Heart left ventricle (tissue), 16 donors: ENCODE data around the gene KIF26B. TPM values are rescaled to one million over a fixed set of nuclear protein-coding genes. Genes with fewer than 3 reads are reported as not detected.

Source experiments
- ATAC-seq, 4 donors: fragments of 200-7000 bp; cut with Tn5 transposase; one replicate each; pipeline ENCODE4 v1.9.1; 2020 to 2022; ENCODE audit warnings: moderate library complexity in 4 of 4, mild to moderate bottlenecking in 3 of 4, moderate number of reproducible peaks in 1 of 4
- DNase-seq, 5 donors: peaks; one replicate each; pipeline ENCODE4 v3.0.0-alpha.2; 2020
- H3K27ac ChIP-seq, 12 donors: fragments of 200-600 bp; sonication (generic) in 4 of 12; one replicate each; pipeline versions ENCODE4 v1.5.0 to v1.8.0; 2016 to 2022; ENCODE audit warnings: mild to moderate bottlenecking in 2 of 12
- H3K27me3 ChIP-seq, 9 donors: fragments of 200-600 bp; sonication (generic) in 2 of 9; one replicate each; pipeline versions ENCODE4 v1.5.1 to v1.8.0; 2016 to 2022; ENCODE audit warnings: mild to moderate bottlenecking in 3 of 9
- H3K36me3 ChIP-seq, 9 donors: fragments of 200-600 bp; sonication (generic) in 2 of 9; one replicate each; pipeline versions ENCODE4 v1.5.0 to v1.8.0; 2018 to 2022; ENCODE audit warnings: mild to moderate bottlenecking in 2 of 9
- H3K4me1 ChIP-seq, 12 donors: fragments of 200-600 bp; sonication (generic) in 4 of 12; one replicate each; pipeline versions ENCODE4 v1.5.0 to v1.8.0; 2016 to 2022; ENCODE audit warnings: mild to moderate bottlenecking in 3 of 12
- H3K4me3 ChIP-seq, 12 donors: fragments of 200-600 bp; sonication (generic) in 4 of 12; one replicate each; pipeline versions ENCODE4 v1.5.0 to v1.8.0; 2017 to 2022; ENCODE audit warnings: mild to moderate bottlenecking in 9 of 12, moderate library complexity in 4 of 12
- H3K9me3 ChIP-seq, 12 donors: fragments of 200-600 bp; sonication (generic) in 4 of 12; one replicate each; pipeline versions ENCODE4 v1.5.0 to v1.8.0; 2016 to 2022; ENCODE audit warnings: mild to moderate bottlenecking in 1 of 12
- POLR2A ChIP-seq, 2 donors: fragments of 450-650 bp; IDR thresholded peaks; one replicate each; pipeline ENCODE4 v1.6.1; 2017; ENCODE audit warnings: antibody characterized with exemption in 2 of 2, mild to moderate bottlenecking in 2 of 2, moderate library complexity in 2 of 2
- WGBS, 4 donors: extraction: QIAGEN DNeasy Blood & Tissue Kit in 2 of 4; methylation state at CpG; one replicate each; pipeline versions ENCODE4 v1.1.5 to v1.1.7; 2013 to 2018; 5-methylcytosine and 5-hydroxymethylcytosine counted together
- intact Hi-C, 10 donors: fragments of 100-400 bp; cut with DNase I; formaldehyde crosslinking; loops; one replicate each; pipeline versions ENCODE4 v1.11.1 to v1.14.2; 2022
- polyA plus RNA-seq, 2 donors: library from polyadenylated mRNA; stranded (reverse); fragments of 200-250 nt; gene quantifications; one replicate each; pipeline ENCODE4 v1.2.3, GENCODE V29; 2013
- total RNA-seq, 9 donors: library from RNA; depleted of rRNA in 2 of 9; stranded (reverse); fragments of >200 nt in 2 of 9; fragmentation: NEBNext Ultra II Directional in 3 of 9; extraction: Animal tissue kit (Norgen Biotek cat#: 25700) in 3 of 9; gene quantifications; one replicate each; pipeline versions ENCODE4 v1.1.0 to v1.2.4, GENCODE V29; 2016 to 2023
- TF ChIP-seq, protein P1 (sequence below), 12 donors: fragments of 200-600 bp; sonication (generic) in 4 of 12; IDR thresholded peaks; one replicate each; pipeline versions ENCODE4 v1.5.0 to v1.8.0; 2018 to 2022; ENCODE audit warnings: antibody characterized with exemption in 12 of 12, mild to moderate bottlenecking in 5 of 12
- donor health status: ischemic (EF 13 %, LVEDD 7.1; RV severe dilation, severe dysfunction).
- donor health status: healthy with polysubstance abuse.
- donor health status: DM: no; HTN: yes; CAD: no.
- donor health status: DM: no; HTN: no; CAD: no.
- donor health status: ischemic (EF 25% LVEDD 6.9; RV normal size, moderate dysfunction).
- donor health status: ischemic (EF 25% LVEDD 5.7; RV mildly dilated, moderate dysfunction).
- donor health status: healthy.
- donor health status: DM: yes; HTN: yes; CAD: no.
- donor health status: ischemic (EF 35%, LVEDD 5.7; RV mildly dilated, moderate dysfunction).
- donor health status: nonischemic (EF 11% LVEDD 7.7; RV severe dilation, severe dysfunction).
- donor health status: DM: yes; HTN: yes; CAD: no.
- donor health status: PGD.
- donor health status: ischemic (EF 29% LVEDD 5.4; RV normal size, mild dysfunction).
- donor health status: nonischemic (EF 23%, LVEDD 6.1; RV moderate dilation, normal function).

Gene KIF26B
- total and polyA plus RNA-seq, 11 donors: 1.2 to 7.0 (median 2.3) TPM

DNA sequence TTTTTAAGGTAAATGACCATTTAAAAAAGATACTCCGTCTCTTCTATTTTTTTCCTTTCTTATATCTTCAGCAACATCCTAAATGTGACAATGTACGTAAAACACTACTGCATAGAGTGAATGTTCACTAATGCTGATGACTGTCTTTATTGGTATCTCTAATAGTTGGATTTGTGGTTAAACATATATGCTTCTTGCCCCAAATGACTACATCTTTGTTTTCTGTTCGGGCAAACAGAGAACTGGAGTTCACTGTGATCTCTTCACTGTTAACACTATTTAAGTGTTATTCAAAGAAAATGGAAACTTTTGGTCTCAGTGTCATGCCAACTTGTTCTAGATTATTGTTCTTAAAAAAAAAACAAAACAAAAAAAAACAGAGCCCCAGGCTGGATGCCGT lies 109.4 kb downstream of the KIF26B start:
- TF ChIP-seq, protein P1, sequence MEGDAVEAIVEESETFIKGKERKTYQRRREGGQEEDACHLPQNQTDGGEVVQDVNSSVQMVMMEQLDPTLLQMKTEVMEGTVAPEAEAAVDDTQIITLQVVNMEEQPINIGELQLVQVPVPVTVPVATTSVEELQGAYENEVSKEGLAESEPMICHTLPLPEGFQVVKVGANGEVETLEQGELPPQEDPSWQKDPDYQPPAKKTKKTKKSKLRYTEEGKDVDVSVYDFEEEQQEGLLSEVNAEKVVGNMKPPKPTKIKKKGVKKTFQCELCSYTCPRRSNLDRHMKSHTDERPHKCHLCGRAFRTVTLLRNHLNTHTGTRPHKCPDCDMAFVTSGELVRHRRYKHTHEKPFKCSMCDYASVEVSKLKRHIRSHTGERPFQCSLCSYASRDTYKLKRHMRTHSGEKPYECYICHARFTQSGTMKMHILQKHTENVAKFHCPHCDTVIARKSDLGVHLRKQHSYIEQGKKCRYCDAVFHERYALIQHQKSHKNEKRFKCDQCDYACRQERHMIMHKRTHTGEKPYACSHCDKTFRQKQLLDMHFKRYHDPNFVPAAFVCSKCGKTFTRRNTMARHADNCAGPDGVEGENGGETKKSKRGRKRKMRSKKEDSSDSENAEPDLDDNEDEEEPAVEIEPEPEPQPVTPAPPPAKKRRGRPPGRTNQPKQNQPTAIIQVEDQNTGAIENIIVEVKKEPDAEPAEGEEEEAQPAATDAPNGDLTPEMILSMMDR (IDR thresholded peaks at IDR 0.05): no peak
- Histone ChIP-seq H3K27ac (no peak overlapping the region), H3K4me3 (no peak overlapping the region), H3K36me3 (no peaks in the 10 kb centered on the region), H3K4me1 (peaks cover 0 to 7% (median 0%) of the 10 kb centered on the region in 12 donors), H3K27me3 (peaks cover 0 to 78% (median 4%) of the 10 kb centered on the region in 9 donors), H3K9me3 (peaks cover 0 to 6% (median 0%) of the 10 kb centered on the region in 12 donors)
- ATAC-seq (no peak), DNase-seq (no peak)
- intact Hi-C loops: no loop called here
- 87 to 92% (median 90%) methylated on average over 4 of the region's 4 CpGs for WGBS, 4 donors

DNA sequence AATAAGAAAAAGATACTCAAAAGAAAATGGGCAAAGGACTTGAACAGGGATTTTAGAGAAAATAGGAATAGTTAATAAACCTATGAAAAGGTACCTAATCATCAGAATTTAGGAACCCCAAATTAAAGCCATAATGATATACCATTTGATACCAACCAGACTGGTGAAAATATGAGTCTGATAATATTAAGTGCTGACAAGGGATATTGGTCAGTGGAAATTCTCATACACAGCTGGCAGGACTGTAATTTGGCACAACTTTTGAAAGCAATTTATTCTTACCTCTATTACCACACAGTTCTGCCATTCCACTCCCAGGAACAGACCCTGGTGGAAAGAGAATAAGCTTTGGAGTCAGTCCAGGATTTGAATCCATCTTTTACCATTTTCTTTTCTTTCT lies 111.3 kb downstream of the KIF26B start:
- Histone ChIP-seq H3K27ac (no peak overlapping the region), H3K4me3 (no peak overlapping the region), H3K9me3 (peaks cover 0 to 16% (median 3%) of the 10 kb centered on the region in 12 donors), H3K36me3 (no peaks in the 10 kb centered on the region), H3K27me3 (peaks cover 0 to 71% (median 4%) of the 10 kb centered on the region in 9 donors), H3K4me1 (no peaks in the 10 kb centered on the region)
- intact Hi-C loops: no loop called here
- DNase-seq (no peak), ATAC-seq (no peak)
- no peak for TF ChIP-seq POLR2A (IDR thresholded peaks at IDR 0.05)
- TF ChIP-seq, protein P1 (IDR thresholded peaks at IDR 0.05): no peak

DNA sequence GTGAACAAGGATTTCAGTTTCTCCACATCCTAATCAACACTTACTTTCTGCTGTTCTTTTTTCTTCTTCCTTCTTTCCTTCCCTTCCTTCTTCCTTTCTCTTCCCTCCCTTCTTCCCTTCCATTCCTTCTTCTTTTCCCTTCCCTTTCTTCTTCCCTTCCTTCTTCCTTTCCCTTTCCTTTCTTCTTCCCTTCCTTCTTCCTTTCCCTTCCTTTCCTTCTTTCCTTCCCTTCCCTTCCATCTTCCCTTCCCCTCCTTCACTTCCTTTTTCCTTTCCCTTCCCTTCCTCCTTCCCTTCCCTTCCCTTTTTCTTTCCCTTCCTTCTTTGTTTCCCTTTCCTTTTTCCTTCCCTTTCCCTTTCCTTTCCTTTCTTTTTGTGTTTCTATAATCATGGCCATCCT lies 115.3 kb downstream of the KIF26B start:
- Histone ChIP-seq H3K4me1 (no peaks in the 10 kb centered on the region), H3K4me3 (no peak overlapping the region), H3K27ac (no peak overlapping the region), H3K27me3 (peaks cover 0 to 53% (median 0%) of the 10 kb centered on the region in 9 donors), H3K9me3 (peaks cover 0 to 20% (median 5%) of the 10 kb centered on the region in 12 donors), H3K36me3 (no peaks in the 10 kb centered on the region)
- TF ChIP-seq, protein P1 (IDR thresholded peaks at IDR 0.05): no peak
- TF ChIP-seq POLR2A (IDR thresholded peaks at IDR 0.05): no peak
- no peak for DNase-seq
- intact Hi-C loops: no loop called here
- no peak for ATAC-seq

DNA sequence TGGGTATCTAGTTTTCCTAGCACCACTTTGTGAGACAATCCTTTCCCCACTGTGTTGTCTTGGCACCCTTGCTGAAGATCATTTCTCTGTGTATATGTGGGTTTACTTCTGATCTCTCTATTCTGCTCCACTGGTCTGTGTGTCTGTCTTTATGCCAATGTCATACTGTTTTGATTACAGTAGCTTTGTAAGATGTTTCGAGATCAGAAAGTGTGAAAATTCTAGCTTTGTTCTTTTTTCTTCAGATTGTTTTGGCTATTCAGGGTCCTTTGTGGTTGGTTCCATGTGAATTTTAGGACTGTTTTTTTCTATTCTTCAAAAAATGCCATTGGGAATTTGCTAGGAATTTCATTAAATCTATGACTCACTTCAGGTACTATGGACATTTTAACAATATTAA lies 116.2 kb downstream of the KIF26B start:
- intact Hi-C loops: no loop called here
- 96 to 99% (median 98%) methylated on average over 1 of the region's 1 CpG for WGBS, 4 donors

More for the DNA sequence above, 116.2 kb downstream of the KIF26B start:
- no peak for ATAC-seq
- no peak for TF ChIP-seq POLR2A (IDR thresholded peaks at IDR 0.05)
- TF ChIP-seq, protein P1 (IDR thresholded peaks at IDR 0.05): no peak
- H3K36me3 ChIP-seq: no peaks in the 10 kb centered on the region
- no peaks in the 10 kb centered on the region for H3K4me1 ChIP-seq
- no peak overlapping the region for H3K4me3 ChIP-seq
- no peak for DNase-seq
- peaks cover 0 to 19% (median 5%) of the 10 kb centered on the region in 12 donors for H3K9me3 ChIP-seq
- no peak overlapping the region for H3K27ac ChIP-seq
- peaks cover 0 to 49% (median 0%) of the 10 kb centered on the region in 9 donors for H3K27me3 ChIP-seq
